Activated T-cell treated with anti-CD3 and anti-CD28 coated beads, Interleukin-2, amount 50 U/mL, for 72 hours (primary cell): ENCODE results near the gene KCNH3. TPM values are rescaled to one million over a fixed set of nuclear protein-coding genes. Genes with fewer than 3 reads are reported as not detected.
"Not testable (repeated sequence)": the region's sequence is repeated elsewhere in the genome, so short reads cannot be mapped to it uniquely, and the experiment has no call there.

Source experiments
- ATAC-seq, 2 donors: fragments of 150-1000 bp; cut with Tn5 transposase; replicated peaks in 1 of 2; 2 replicates each; pipeline ENCODE4 v1.10.0; 2021; ENCODE audit warnings: moderate library complexity in 2 of 2, mild to moderate bottlenecking in 1 of 2
- DNase-seq, 2 donors: peaks; one replicate each; pipeline ENCODE4 v3.0.0; 2021 to 2022; ENCODE audit warnings: mixed read lengths in 1 of 2
- H3K27ac Mint-ChIP-seq: one replicate; pipeline ENCODE4 v1.8.0; 2022; ENCODE audit warnings: mild to moderate bottlenecking, moderate library complexity, mixed read lengths
- H3K27me3 Mint-ChIP-seq: one replicate; pipeline ENCODE4 v1.8.0; 2022; ENCODE audit warnings: low read depth, mixed read lengths
- H3K36me3 Mint-ChIP-seq, 2 donors: one replicate each; pipeline ENCODE4 v1.8.0; 2022; ENCODE audit warnings: mixed read lengths in 2 of 2, mild to moderate bottlenecking in 1 of 2; ENCODE audit not compliant: insufficient read depth in 2 of 2
- H3K4me1 Mint-ChIP-seq: one replicate; pipeline ENCODE4 v1.8.0; 2022; ENCODE audit warnings: low read depth, mixed read lengths
- H3K4me3 Mint-ChIP-seq, 2 donors: one replicate each; pipeline ENCODE4 v1.8.0; 2022; ENCODE audit warnings: mild to moderate bottlenecking in 2 of 2, mixed read lengths in 2 of 2, moderate library complexity in 2 of 2
- H3K9me3 Mint-ChIP-seq, 2 donors: one replicate each; pipeline ENCODE4 v1.8.0; 2022; ENCODE audit warnings: mixed read lengths in 2 of 2
- total RNA-seq, 2 donors: library from RNA; stranded (reverse); gene quantifications; one replicate each; pipeline ENCODE4 v1.2.3, GENCODE V29; 2022

Gene KCNH3
- total RNA-seq, 2 donors from 2014 or later: 1.5 to 1.7 TPM

DNA sequence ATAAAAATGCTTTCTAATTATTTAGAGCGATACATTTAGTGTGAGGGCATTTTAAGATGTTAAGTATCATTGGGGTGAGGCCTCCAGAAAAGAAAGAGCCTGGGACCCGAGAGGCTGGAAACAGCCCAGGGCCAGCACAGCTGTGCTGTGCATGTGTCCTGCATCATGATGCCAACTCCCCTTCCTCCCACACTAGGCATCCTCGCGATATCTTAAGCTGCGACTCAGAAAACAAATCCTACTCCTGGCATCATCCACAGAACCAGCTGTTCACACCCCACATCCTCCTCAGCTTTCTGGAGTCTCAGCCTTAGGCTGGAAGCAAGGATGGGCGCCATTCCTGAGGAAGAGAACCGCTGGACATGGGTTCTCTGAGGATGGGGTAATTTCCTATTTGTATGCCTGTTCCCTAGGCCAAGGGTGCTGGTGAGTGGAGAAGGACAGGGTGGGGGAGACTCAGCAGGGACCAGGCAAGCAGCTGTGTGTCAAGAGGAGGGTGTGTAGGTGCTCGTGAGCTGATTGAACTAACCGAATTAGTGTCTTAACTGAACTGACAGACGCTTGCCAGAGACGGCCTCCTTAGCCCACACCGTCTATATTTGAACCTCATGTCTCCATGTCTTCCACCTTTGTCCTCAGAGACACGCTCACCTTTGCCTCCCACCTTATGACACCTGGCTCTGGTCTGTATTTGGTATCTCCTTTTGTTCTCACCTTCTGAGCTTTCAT, 44.7 kb downstream of the KCNH3 start:
- no peaks in the 10 kb centered on the region for H3K9me3 Mint-ChIP-seq
- H3K36me3 Mint-ChIP-seq: peaks cover 2 to 3% of the 10 kb centered on the region in 2 donors
- peaks cover 25% of the 10 kb centered on the region for H3K4me1 Mint-ChIP-seq
- H3K4me3 Mint-ChIP-seq: no peak overlapping the region
- ATAC-seq (no peak), DNase-seq (no peak)
- no peak overlapping the region for H3K27ac Mint-ChIP-seq
- H3K27me3 Mint-ChIP-seq: no peaks in the 10 kb centered on the region

DNA sequence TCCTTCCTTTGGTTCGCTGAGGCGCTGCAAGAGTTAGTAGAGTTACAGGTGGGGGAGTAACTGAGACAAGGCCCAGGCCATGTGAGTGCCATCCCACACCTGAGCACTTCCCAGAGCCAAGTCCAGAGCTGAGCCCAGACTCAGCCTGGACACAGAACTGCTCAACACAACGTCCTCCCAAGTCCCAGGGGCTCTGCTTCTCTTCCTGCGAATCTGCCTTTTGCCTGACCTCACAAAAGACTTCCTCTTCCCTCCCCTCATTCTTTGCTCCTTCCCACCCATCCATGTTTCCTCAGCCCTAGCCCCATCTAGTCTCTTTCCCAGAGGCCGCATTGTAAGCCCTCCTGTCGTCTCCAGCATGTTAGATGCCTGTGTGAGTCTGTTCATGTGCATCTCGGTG, 45.8 kb downstream of the KCNH3 start:
- H3K4me3 Mint-ChIP-seq: no peak overlapping the region
- peaks cover 25% of the 10 kb centered on the region for H3K4me1 Mint-ChIP-seq
- H3K27me3 Mint-ChIP-seq: no peaks in the 10 kb centered on the region
- H3K9me3 Mint-ChIP-seq: no peaks in the 10 kb centered on the region
- ATAC-seq: no peak
- no peak overlapping the region for H3K27ac Mint-ChIP-seq
- peaks cover 3% of the 10 kb centered on the region in 2 donors for H3K36me3 Mint-ChIP-seq
- DNase-seq: no peak

DNA sequence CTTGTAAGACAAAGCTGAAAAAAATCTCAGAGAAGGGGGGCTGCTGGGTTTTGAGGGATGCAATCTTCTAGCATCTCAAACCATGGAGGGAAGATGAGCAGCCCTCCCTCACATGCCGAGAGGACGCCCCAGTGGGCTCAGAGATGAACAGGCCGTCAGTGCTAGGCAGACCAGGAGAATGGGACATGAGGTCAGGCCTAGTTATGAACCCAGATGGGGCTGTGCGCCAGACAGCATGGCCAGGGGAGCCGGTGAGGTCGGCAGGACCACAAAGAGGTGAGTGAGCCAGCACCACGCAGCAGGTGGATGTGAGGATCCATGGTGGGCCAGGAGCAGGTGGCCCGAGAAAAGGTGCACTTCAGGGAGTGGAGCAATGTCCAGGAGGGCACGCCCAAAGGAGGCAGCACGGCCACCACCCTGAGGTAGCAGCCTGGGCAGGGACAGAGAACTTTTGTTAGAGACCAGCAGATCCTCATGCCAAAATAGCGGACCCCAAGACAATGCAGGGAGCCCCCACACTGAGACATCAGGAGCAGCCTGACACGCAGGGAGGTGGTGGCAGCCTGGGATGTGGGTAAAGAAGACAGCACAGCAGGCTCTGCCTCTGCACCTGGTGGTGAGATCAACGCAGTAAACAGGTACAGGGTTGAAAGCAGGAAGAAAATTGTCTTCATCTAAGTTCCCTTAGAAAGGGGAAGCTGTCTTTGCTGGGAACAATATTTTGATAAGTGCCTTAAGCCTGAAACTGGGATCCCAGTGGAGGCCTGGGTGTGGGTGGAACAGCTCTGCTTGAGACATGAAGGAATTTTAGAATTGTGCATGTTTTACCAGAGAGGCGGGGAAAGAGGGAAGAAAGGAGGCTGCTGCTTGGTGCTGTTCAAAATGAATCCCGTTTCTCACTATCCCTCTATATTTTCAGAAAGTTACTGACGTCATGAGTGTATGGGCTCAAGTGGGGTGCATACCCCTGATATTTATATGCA, 46.9 kb downstream of the KCNH3 start:
- Mint-ChIP-seq H3K4me3 (no peak overlapping the region), H3K9me3 (no peaks in the 10 kb centered on the region), H3K27me3 (no peaks in the 10 kb centered on the region), H3K4me1 (peaks cover 18% of the 10 kb centered on the region), H3K36me3 (peaks cover 2 to 4% of the 10 kb centered on the region in 2 donors), H3K27ac (no peak overlapping the region)
- DNase-seq: no peak
- no peak for ATAC-seq

DNA sequence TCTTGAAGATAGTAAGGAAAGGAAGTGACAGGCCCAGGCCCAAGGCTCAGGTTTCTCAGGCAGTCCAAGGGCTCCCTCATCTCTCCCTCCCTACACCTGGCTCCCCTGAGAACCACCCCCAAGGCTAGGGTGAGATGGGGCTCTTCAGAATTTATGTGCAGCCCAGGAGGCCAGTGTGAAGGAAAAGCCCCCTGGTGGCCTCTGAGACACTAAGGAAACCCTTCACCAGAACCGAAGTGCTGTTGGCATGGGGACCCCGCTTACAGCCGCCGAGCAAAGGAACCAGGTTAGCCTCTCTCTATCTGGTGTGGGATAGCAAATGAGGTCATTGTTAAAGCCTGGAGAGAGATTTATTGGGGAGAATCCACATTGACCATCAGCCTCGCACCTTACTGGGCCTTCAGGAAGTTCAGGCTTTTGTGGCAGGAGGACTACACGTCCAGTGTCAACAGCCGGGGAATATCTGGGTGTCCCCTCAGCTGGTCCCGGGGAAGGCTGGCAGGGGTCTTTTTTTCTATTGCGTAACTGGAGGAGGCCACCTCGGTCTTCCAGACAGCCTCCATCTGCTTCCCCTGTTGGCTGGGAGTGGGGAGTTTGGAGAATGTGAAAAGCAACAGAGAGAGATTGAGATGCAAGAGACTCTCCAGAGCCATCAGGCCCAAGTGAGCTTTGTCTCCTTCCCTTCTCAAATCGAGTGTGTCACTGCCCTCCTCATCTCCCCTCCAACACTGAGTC, 48.5 kb downstream of the KCNH3 start:
- no peak for DNase-seq
- no peaks in the 10 kb centered on the region for H3K9me3 Mint-ChIP-seq
- no peak overlapping the region for H3K4me3 Mint-ChIP-seq
- H3K4me1 Mint-ChIP-seq: peaks cover 2% of the 10 kb centered on the region
- no peak overlapping the region for H3K27ac Mint-ChIP-seq
- peaks cover 3 to 5% of the 10 kb centered on the region in 2 donors for H3K36me3 Mint-ChIP-seq
- H3K27me3 Mint-ChIP-seq: no peaks in the 10 kb centered on the region
- ATAC-seq: no peak

DNA sequence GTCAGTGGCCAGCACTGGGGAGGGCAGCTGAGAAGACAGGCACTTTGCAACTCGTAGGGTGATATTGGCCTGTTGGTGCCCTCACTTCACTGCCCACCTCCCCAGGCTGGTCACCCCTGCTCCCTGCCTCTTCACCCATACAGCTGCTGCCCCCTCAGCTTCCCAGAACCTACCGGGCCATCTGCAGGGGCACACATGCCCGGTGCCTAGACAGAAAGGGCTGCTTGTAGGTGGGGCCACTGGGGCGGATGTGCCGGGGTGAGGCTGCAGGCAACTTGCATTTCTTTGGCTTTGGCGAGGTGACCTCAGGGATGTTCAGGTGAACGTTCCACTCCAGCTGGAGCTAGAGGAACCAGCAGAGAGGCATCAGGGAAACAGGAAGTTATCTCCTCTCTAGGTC, 49.5 kb downstream of the KCNH3 start:
- no peaks in the 10 kb centered on the region for H3K27me3 Mint-ChIP-seq
- no peaks in the 10 kb centered on the region for H3K9me3 Mint-ChIP-seq
- DNase-seq (no peak), ATAC-seq (no peak)
- H3K4me1 Mint-ChIP-seq: no peaks in the 10 kb centered on the region
- peaks cover 2 to 7% of the 10 kb centered on the region in 2 donors for H3K36me3 Mint-ChIP-seq
- H3K27ac Mint-ChIP-seq: no peak overlapping the region
- H3K4me3 Mint-ChIP-seq: no peak overlapping the region

- H3K9me3 Mint-ChIP-seq: no peaks in the 10 kb centered on the region
- H3K4me1 Mint-ChIP-seq: no peaks in the 10 kb centered on the region
- DNase-seq: no peak
- H3K27me3 Mint-ChIP-seq: no peaks in the 10 kb centered on the region
- ATAC-seq: no peak
- H3K4me3 Mint-ChIP-seq: no peak overlapping the region
- H3K27ac Mint-ChIP-seq: no peak overlapping the region
- peaks cover 2 to 7% of the 10 kb centered on the region in 2 donors for H3K36me3 Mint-ChIP-seq
These were observed 50.1 kb downstream of the KCNH3 start for GRCh38 chr12:49588721-49589516.

DNA sequence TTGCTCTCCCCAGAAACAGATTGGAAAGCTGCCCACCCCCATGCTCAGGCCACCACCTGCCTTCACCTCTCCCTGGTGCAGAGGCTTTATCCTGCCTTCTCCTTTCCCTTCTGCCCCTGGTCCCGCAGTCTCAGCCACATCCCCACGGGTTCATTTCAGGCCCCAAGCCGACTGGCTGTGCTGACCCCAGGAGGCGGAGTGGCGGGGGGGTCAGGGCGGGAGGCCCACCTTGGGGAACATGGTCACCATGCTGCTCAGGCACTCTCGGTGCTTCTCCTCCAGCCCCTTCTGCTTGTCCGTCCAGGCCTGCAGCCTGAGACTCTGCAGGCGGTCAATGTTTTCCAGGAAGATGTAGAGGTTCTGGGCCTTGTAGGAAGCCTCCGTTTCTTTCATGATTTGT, 59.7 kb downstream of the KCNH3 start:
- Mint-ChIP-seq H3K4me1 (no peaks in the 10 kb centered on the region), H3K36me3 (no peaks in the 10 kb centered on the region), H3K27ac (no peak overlapping the region), H3K4me3 (no peak overlapping the region), H3K27me3 (no peaks in the 10 kb centered on the region), H3K9me3 (no peaks in the 10 kb centered on the region)
- no peak for DNase-seq
- no peak for ATAC-seq

DNA sequence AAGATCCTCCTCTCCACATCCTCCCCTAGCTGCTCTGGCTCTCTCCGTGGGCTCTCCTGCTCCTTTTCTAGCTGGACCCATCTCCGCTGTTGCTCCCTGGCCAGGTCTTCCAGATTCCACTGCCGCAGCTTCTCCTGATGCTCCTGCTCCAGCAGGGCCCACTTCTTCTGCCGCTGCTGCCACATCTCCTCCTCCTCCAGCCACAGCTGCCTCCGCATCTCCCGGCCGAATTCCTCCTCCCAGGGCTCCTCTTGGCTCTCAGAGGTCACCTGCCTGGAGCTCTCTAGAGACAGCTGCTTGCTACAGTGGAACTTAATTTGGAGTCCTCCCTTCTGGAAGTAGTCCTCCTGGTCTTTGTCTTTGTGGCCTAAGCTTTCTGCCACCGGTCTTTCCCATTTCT, 61.1 kb downstream of the KCNH3 start:
- peaks cover 2% of the 10 kb centered on the region for H3K4me1 Mint-ChIP-seq
- peak overlapping the region; percentile 25 for H3K27ac Mint-ChIP-seq
- no peak overlapping the region for H3K4me3 Mint-ChIP-seq
- ATAC-seq: no peak
- H3K27me3 Mint-ChIP-seq: no peaks in the 10 kb centered on the region
- DNase-seq: no peak
- H3K9me3 Mint-ChIP-seq: no peaks in the 10 kb centered on the region
- H3K36me3 Mint-ChIP-seq: no peaks in the 10 kb centered on the region

DNA sequence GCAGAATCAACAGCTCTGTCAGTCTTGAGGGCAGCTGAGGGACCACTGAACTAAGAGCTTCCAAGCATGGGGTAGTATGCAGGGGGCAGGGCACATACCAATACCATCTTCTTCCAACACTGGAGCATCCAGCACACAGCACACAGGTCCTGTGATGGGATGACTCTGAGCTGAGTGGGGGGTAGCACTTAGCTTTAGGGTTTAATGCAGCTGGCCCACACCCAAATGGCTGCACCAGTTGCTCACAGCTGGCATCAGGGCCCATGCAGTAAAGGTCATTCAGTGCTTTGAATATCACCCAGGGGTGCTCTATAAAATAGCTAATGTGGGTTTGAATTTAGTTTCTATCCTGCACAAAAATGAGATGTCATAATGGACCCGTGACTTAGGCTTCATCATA, 64.9 kb downstream of the KCNH3 start:
- H3K9me3 Mint-ChIP-seq: no peaks in the 10 kb centered on the region
- no peak overlapping the region for H3K27ac Mint-ChIP-seq
- H3K27me3 Mint-ChIP-seq: no peaks in the 10 kb centered on the region
- H3K4me1 Mint-ChIP-seq: peaks cover 10% of the 10 kb centered on the region
- no peak for ATAC-seq
- H3K36me3 Mint-ChIP-seq: no peaks in the 10 kb centered on the region
- DNase-seq: no peak
- H3K4me3 Mint-ChIP-seq: no peak overlapping the region

DNA sequence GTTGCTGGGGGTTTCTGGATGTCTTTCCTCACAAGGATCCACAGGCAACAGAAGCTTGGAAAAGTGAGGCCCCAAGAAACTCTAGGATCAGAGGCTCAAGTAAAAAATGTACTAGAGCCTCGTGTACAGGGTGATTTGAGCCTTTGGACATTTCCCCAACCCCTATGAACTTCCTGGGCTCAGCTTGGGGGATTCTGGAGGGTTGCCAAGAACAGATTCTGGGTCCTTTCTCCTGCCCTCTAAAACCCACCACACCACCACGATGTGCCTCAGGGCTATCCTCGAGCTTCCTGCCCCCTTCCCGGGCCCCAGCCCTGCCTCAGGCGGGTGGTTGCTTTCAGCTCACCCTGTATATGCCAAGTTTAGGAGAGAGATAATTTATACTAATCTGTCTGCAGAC, 66.0 kb downstream of the KCNH3 start:
- no peaks in the 10 kb centered on the region for H3K27me3 Mint-ChIP-seq
- no peak overlapping the region for H3K4me3 Mint-ChIP-seq
- no peak for ATAC-seq
- H3K4me1 Mint-ChIP-seq: peaks cover 10% of the 10 kb centered on the region
- H3K36me3 Mint-ChIP-seq: no peaks in the 10 kb centered on the region
- DNase-seq: no peak
- H3K9me3 Mint-ChIP-seq: no peaks in the 10 kb centered on the region
- H3K27ac Mint-ChIP-seq: no peak overlapping the region

- H3K36me3 Mint-ChIP-seq, ATAC-seq, H3K27me3 Mint-ChIP-seq, DNase-seq, H3K27ac Mint-ChIP-seq, H3K9me3 Mint-ChIP-seq, H3K4me3 Mint-ChIP-seq: not testable (repeated sequence)
- H3K4me1 Mint-ChIP-seq: peaks cover 10% of the 10 kb centered on the region
These were observed 66.7 kb downstream of the KCNH3 start, which contains the start of gene FAM186B for GRCh38 chr12:49605539-49605938. Gene FAM186B, minus strand, starts transcription at chr12:49605639. Its CDS starts 162 bp downstream, at chr12:49605477.
